Epithelial cell of prostate (primary cell): ENCODE data around the gene SEMA3A.
"Not testable (repeated sequence)": the region's sequence is repeated elsewhere in the genome, so short reads cannot be mapped to it uniquely, and the experiment has no call there.

Experiments used
- DNase-seq: peaks from one replicate; pipeline ENCODE4 v3.0.0-alpha.2; 2011; ENCODE audit warnings: low read depth, low spot score
- H3K27ac ChIP-seq: fragments of 450-650 bp; 2 replicates; pipeline ENCODE4 v1.5.1; 2017; ENCODE audit warnings: mild to moderate bottlenecking

The SEMA3A gene

GRCh38 chr7:84076219-84076618 is 118.4 kb downstream of the SEMA3A start:
- H3K27ac ChIP-seq: no peak overlapping the region
- DNase-seq: no peak

DNA sequence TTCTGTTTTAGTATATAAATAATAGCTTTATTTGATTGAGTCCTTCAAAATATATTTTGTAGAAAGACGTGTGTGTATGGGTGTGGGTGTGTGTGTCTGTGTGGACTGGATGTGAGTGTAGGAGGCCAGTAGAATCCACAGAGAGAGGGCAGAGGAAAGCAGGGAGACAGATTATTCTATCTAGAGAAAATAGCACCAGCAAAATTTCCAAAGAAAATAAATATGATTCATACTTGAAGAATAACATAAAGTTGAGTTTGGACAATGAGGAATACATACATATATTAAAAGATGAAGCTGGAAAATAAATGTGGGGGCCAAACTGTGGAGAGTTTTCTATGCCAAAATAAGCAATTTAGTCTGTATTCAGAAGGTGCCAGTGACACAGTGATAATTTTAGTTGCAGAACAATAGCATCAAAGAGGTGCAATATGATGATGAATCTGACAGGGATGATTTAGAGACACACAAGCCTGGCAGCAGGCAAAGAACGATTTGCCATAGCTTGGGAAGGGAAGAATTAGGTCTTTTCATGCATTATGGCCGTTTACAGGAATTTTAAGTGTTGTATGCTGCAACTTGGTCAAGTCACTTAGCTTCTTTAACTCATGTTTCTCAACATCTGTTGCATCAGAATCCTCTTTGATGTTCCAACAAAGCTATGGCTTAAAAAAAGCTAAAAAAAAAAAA is 121.3 kb downstream of the SEMA3A start:
- no peak overlapping the region for H3K27ac ChIP-seq
- DNase-seq: no peak

DNA sequence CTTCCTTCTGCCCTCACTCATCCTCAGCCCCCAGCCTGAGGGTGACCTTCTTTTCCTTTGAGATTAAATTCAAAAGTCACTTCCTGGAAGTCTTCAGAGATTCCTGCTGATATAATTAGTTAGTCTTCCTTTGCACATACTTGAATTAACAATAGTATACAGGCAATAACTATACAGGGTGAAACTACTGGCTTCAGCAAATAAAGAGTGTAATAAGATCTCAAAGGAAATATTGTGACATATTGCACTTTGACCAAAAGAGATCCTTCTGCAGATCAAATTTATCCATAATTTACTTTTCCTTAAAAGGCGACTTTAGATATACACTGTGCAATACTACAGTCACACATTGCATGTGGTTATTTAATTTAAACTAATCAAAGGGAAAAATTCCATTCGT is 123.8 kb downstream of the SEMA3A start:
- no peak for DNase-seq
- H3K27ac ChIP-seq: no peak overlapping the region

GRCh38 chr7:84069999-84070500 is 124.5 kb downstream of the SEMA3A start:
- DNase-seq: no peak
- H3K27ac ChIP-seq: no peak overlapping the region

DNA sequence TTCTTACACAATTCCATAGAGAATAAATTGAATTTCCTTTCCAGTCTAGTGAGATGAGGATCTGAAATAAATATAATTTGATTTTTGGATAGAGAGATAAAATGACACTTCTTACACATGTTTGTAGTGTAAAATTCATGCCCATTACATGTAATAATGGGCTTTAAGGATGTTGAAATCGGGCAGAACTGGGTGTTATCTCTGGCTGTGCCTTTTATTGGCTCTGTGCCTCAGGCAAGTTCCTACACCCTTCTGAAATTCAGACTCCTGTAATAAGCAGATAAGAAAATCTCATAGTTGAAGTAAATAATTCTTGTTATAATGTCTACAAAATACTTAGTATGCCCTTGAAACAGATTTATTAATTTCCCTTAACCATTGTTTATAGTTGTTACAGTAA is 125.6 kb downstream of the SEMA3A start:
- no peak overlapping the region for H3K27ac ChIP-seq
- no peak for DNase-seq

DNA sequence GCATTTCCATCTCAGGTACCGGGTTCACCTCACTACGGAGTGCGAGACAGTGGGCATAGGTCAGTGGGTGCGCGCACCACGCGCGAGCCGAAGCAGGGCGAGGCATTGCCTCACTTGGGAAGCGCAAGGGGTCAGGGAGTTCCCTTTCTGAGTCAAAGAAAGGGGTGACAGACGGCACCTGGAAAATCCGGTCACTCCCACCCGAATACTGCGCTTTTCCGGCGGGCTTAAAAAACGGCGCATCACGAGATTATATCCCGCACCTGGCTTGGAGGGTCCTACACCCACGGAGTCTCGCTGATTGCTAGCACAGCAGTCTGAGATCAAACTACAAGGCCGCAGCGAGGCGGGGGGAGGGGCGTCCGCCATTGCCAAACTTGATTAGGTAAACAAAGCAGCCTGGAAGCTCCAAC is 132.1 kb downstream of the SEMA3A start:
- not testable (repeated sequence) for DNase-seq, H3K27ac ChIP-seq

DNA sequence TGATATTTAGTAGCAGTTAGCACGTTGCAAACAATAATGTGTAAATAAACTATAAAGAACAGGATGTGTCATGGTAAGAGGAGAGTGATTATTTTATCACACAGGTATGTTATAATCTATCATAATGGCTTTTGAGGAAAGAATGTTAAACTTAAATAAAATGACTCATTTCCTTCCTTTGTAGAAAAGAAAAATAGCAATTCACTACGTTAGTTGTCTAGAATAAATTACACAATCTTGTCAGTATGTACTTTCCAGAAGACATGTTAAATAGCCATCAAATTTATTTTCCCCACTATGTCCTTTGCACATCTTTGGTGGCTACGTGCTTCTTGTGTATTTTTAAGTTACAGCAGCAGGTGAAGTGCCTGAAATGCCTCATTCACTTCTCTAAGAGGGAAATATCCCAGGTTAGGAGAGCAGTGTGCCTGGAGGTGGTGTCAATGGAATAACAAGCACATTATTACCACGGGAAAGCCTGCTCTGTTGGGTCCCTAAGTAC is 133.8 kb downstream of the SEMA3A start:
- DNase-seq: no peak
- H3K27ac ChIP-seq: peak overlapping the region; percentile 98

DNA sequence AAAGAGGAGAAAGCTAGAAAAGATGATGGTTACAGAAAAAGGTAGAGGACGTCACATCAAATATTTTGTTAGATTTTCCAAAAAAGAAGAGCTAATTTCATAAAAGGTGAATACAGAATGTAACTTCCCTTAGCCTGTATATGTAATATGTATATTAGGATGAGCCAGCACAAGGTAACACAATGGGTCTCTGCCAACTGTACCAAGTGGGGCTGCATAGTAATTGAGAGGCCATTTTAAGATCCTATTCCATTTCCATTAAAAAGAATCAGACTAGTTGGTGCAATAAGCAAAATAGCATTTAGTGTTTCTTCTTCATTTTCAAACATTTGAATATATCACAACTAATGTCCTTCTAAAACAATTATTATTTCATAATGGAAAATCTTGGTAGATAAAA is 134.6 kb downstream of the SEMA3A start:
- no peak for DNase-seq
- peak overlapping the region; percentile 98 for H3K27ac ChIP-seq

DNA sequence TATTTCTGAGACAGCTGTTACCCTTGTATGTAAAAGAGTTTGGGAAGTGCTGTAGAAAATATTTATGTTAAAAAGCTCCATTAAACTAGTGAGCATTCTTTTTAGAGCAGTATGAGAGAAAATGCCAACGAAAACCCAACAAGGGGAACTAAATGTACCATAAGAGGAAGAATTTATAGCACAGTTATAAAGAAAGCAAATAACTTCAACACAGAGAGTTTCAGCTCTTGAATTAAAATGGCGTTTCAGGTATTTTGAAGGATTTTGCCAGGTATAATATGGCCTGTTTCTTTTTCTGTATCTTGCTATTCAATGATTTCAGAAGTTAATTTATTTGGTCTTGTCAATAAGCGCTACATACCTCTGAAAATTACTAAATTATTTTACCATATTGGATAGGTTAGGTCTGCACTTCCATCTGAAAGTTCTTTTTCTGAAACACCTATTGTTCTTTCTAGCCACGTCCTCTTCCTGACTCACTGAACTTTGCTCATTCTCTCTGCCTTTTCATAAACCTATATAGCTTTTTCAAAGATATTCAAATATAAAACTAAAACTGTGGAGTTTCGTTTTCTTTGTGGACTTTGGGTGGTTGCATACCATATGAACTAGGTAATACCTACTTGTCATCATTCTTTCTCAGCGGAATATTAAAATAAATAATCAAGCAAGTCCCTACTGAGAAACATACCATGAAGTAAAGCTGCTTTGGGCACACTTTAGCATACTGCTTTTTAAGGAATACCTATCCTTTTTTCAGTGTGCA is 136.1 kb downstream of the SEMA3A start:
- peak overlapping the region; percentile 98 for H3K27ac ChIP-seq
- no peak for DNase-seq

GRCh38 chr7:84057576-84057975 is 137.0 kb downstream of the SEMA3A start:
- H3K27ac ChIP-seq: peak overlapping the region; percentile 98
- no peak for DNase-seq

- peak overlapping the region; percentile 98 for H3K27ac ChIP-seq
- no peak for DNase-seq
Observed at GRCh38 chr7:84055904-84056605, 138.5 kb downstream of the SEMA3A start.

DNA sequence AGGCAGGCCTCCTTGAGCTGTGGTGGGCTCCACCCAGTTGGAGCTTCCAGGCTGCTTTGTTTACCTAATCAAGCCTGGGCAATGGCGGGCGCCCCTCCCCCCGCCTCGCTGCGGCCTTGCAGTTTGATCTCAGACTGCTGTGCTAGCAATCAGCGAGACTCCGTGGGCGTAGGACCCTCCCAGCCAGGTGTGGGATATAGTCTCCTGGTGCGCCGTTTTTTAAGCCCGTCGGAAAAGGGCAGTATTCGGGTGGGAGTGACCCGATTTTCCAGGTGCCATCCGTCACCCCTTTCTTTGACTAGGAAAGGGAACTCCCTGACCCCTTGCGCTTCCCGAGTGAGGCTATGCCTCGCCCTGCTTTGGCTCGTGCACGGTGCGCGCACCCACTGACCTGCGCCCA is 139.4 kb downstream of the SEMA3A start:
- H3K27ac ChIP-seq: peak overlapping the region; percentile 98
- DNase-seq: not testable (repeated sequence)

DNA sequence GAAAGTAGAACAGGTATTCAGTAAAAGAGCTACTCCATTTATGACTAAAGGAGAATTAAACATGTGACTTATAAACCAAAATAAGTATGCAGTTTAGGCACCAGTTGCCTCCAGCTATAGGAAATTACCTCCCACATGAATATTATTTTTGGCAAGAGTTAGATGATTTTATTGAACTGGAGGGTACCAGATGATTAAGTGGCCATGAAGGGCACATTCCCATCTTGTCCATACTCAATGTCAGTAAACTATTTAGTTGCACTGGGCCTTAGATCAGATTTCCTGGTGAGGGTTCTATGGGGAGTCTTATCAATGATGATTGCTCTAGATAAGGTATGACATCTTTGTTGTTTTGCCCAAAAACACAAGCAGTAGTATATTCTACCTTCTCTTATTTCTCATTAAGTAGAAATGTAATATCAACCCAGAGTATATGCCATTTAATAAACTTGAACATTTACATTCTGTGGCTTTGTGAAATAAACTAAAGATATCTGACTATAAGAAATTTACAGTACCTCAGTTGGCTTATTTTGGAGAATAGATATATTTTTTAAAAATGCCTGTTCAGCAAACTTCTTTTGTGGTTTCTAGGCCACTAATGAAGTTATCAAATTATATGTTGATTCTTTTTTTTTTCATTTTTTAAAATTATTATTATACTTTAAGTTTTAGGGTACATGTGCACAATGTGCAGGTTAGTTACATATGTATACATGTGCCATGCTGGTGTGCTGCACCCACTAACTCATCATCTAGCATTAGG is 145.3 kb downstream of the SEMA3A start:
- DNase-seq: no peak
- H3K27ac ChIP-seq: no peak overlapping the region

- DNase-seq: no peak
- H3K27ac ChIP-seq: no peak overlapping the region
Observed at GRCh38 chr7:84047085-84047484, 147.5 kb downstream of the SEMA3A start.

GRCh38 chr7:84044834-84045233 is 149.8 kb downstream of the SEMA3A start:
- no peak for DNase-seq
- no peak overlapping the region for H3K27ac ChIP-seq

- no peak overlapping the region for H3K27ac ChIP-seq
- DNase-seq: no peak
Observed at GRCh38 chr7:84043661-84044191, 150.9 kb downstream of the SEMA3A start.

- peak overlapping the region; percentile 57 for H3K27ac ChIP-seq
- no peak for DNase-seq
Observed at GRCh38 chr7:84042110-84042539, 152.5 kb downstream of the SEMA3A start.

- peak overlapping the region; percentile 57 for H3K27ac ChIP-seq
- no peak for DNase-seq
Observed at GRCh38 chr7:84041649-84042048, 152.9 kb downstream of the SEMA3A start.

DNA sequence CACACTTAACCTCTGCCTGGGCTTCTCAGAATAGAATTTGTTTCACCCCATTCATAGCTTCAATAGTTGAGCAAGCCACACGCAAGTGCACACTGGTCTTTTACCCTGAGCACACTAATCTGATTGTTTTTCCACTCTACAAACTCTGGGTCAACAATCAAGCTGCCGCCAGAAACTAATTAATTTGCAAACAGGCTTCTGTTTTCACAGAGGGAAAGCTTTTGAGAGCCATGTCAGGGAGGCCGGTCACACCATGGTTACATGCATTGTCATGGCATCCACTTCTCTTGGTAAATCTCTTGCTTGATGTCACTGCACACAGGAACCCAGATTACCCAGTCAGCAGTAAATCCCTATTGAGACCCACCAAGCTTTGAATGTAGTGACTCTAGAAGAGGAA is 154.2 kb downstream of the SEMA3A start:
- no peak for DNase-seq

DNA sequence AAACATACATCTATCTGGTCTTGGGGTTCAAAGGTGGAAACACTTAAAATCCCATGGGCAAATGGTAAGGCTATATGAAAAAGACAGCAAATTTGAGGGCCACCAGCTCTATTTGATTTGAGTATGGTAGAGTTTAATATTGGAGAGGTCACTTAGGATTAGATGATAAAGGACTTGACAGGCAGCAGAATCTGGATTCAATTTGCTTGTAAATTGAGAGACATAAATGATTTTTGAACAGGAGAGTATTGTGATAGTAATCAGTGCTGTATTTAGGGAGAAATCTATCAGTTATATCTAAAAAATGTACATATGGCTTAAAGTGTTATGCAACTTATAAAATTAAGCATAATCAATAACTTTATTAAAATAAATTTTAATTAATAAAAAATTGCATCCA is 155.2 kb downstream of the SEMA3A start:
- DNase-seq: no peak
- H3K27ac ChIP-seq: no peak overlapping the region

More for the DNA sequence above, 154.2 kb downstream of the SEMA3A start:
- no peak overlapping the region for H3K27ac ChIP-seq
